ENCODE results near the gene DCAF8.
A peak's percentile ranks its signal among the peaks of the same experiment; 100 is the strongest.

Gene DCAF8

GRCh38 chr1:160224606-160225005, 37.7 kb downstream of the DCAF8 start:
- DNase-seq, result no peak

GRCh38 chr1:160222546-160222945, 39.8 kb downstream of the DCAF8 start:
- DNase-seq, result no peak

GRCh38 chr1:160221089-160221488, 41.3 kb downstream of the DCAF8 start:
- no peak for DNase-seq

GRCh38 chr1:160220301-160220700, 42.0 kb downstream of the DCAF8 start:
- no peak for DNase-seq

- peak; percentile 68 for DNase-seq
Measured at GRCh38 chr1:160219062-160219929, 43.1 kb downstream of the DCAF8 start.

GRCh38 chr1:160217481-160218051, 44.8 kb downstream of the DCAF8 start:
- DNase-seq, result no peak

GRCh38 chr1:160216301-160216700, 46.0 kb downstream of the DCAF8 start:
- DNase-seq, result no peak

- no peak for DNase-seq
Measured at GRCh38 chr1:160214481-160215140, 47.7 kb downstream of the DCAF8 start.

- no peak for DNase-seq
Measured at GRCh38 chr1:160211046-160211790, 51.1 kb downstream of the DCAF8 start.

GRCh38 chr1:160210561-160210960, 51.8 kb downstream of the DCAF8 start:
- no peak for DNase-seq

GRCh38 chr1:160209321-160210046, 52.9 kb downstream of the DCAF8 start:
- DNase-seq, result no peak

- DNase-seq, result no peak
Measured at GRCh38 chr1:160208557-160209320, 53.6 kb downstream of the DCAF8 start.

GRCh38 chr1:160207771-160208556, 54.4 kb downstream of the DCAF8 start:
- DNase-seq, result no peak

- DNase-seq, result no peak
Measured at GRCh38 chr1:160207118-160207650, 55.2 kb downstream of the DCAF8 start.

GRCh38 chr1:160206421-160207117, 55.8 kb downstream of the DCAF8 start:
- DNase-seq, result peak; percentile 91

- DNase-seq, result peak; percentile 57
Measured at GRCh38 chr1:160206036-160206389, 56.3 kb downstream of the DCAF8 start.

GRCh38 chr1:160205242-160206035, 56.9 kb downstream of the DCAF8 start, which contains the start of gene PEA15:
PEA15 (plus strand) TSS chr1:160205384; CDS start chr1:160211545, 6,161 bp downstream.
- peak; percentile 64 for DNase-seq

GRCh38 chr1:160204526-160205241, 57.7 kb downstream of the DCAF8 start:
- DNase-seq, result no peak

Data from HCEC 1CT (cell line).